Skeletal muscle satellite cell (primary cell): Measurements from ENCODE around the gene SLFN14.
A peak's percentile ranks its signal among the peaks of the same experiment; 100 is the strongest.
"Not testable (repeated sequence)": the region's sequence is repeated elsewhere in the genome, so short reads cannot be mapped to it uniquely, and the experiment has no call there.

Experiments
- H3K27me3 ChIP-seq: 2 replicates; pipeline ENCODE4 v1.7.0; 2013; ENCODE audit warnings: low read length; ENCODE audit not compliant: control insufficient read depth, insufficient read depth
- H3K36me3 ChIP-seq: 2 replicates; pipeline ENCODE4 v1.7.0; 2013; ENCODE audit warnings: mild to moderate bottlenecking, control low read depth, low read length; ENCODE audit not compliant: insufficient read depth
- H3K4me1 ChIP-seq: 2 replicates; pipeline ENCODE4 v1.7.0; 2013; ENCODE audit warnings: low read length; ENCODE audit not compliant: control insufficient read depth, insufficient read depth
- H3K4me2 ChIP-seq: 2 replicates; pipeline ENCODE4 v1.7.0; 2013; ENCODE audit warnings: mild to moderate bottlenecking, low read length
- H3K4me3 ChIP-seq: 2 replicates; pipeline ENCODE4 v1.7.0; 2013; ENCODE audit warnings: low read length
- H3K9ac ChIP-seq: 2 replicates; pipeline ENCODE4 v1.7.0; 2013; ENCODE audit warnings: mild to moderate bottlenecking, low read depth, low read length, moderate library complexity
- H3K9me3 ChIP-seq: replicated peaks from 2 replicates; pipeline ENCODE4 v1.7.0; 2013; ENCODE audit warnings: mild to moderate bottlenecking, control low read depth, low read length

Gene SLFN14

GRCh38 chr17:35539659-35540026 lies 21.0 kb downstream of the SLFN14 start:
- Histone ChIP-seq H3K9ac (no peak overlapping the region), H3K4me2 (peak overlapping the region; percentile 24), H3K36me3 (no peaks in the 10 kb centered on the region), H3K9me3 (no peaks in the 10 kb centered on the region), H3K4me1 (no peaks in the 10 kb centered on the region), H3K27me3 (peaks cover 13% of the 10 kb centered on the region), H3K4me3 (no peak overlapping the region)

GRCh38 chr17:35537601-35538141 lies 22.9 kb downstream of the SLFN14 start, which contains the start of gene SLFN12L:
Gene SLFN12L (minus strand): TSS chr17:35537678. CDS start chr17:35522364, 15,314 bp downstream.
- no peak within 1 kb of the TSS for H3K4me3 ChIP-seq

GRCh38 chr17:35536664-35537171 lies 23.9 kb downstream of the SLFN14 start:
- no peaks in the 10 kb centered on the region for H3K9me3 ChIP-seq
- no peak overlapping the region for H3K9ac ChIP-seq
- no peak overlapping the region for H3K4me3 ChIP-seq
- no peak overlapping the region for H3K4me2 ChIP-seq
- no peaks in the 10 kb centered on the region for H3K4me1 ChIP-seq
- no peaks in the 10 kb centered on the region for H3K36me3 ChIP-seq
- peaks cover 12% of the 10 kb centered on the region for H3K27me3 ChIP-seq

More at GRCh38 chr17:35537601-35538141, 22.9 kb downstream of the SLFN14 start, which contains the start of gene SLFN12L:
- no peaks in the 10 kb centered on the region for H3K4me1 ChIP-seq
- no peak within 1 kb of the TSS for H3K9ac ChIP-seq
- H3K27me3 ChIP-seq: peaks cover 12% of the 10 kb centered on the region
- H3K36me3 ChIP-seq: no peaks in the 10 kb centered on the region
- no peak within 1 kb of the TSS for H3K4me2 ChIP-seq
- no peaks in the 10 kb centered on the region for H3K9me3 ChIP-seq

- not testable (repeated sequence) for H3K4me3 ChIP-seq, H3K4me2 ChIP-seq, H3K9ac ChIP-seq, H3K9me3 ChIP-seq, H3K4me1 ChIP-seq, H3K36me3 ChIP-seq
- H3K27me3 ChIP-seq: peaks cover 16% of the 10 kb centered on the region
Observed at GRCh38 chr17:35535406-35535805, 25.2 kb downstream of the SLFN14 start.

- peaks cover 14% of the 10 kb centered on the region for H3K27me3 ChIP-seq
- no peak overlapping the region for H3K9ac ChIP-seq
- no peaks in the 10 kb centered on the region for H3K4me1 ChIP-seq
- no peak overlapping the region for H3K4me2 ChIP-seq
- no peaks in the 10 kb centered on the region for H3K9me3 ChIP-seq
- no peaks in the 10 kb centered on the region for H3K36me3 ChIP-seq
- no peak overlapping the region for H3K4me3 ChIP-seq
Observed at GRCh38 chr17:35534576-35535093, 26.0 kb downstream of the SLFN14 start.

- H3K9me3 ChIP-seq: no peaks in the 10 kb centered on the region
- H3K4me1 ChIP-seq: no peaks in the 10 kb centered on the region
- H3K27me3 ChIP-seq: peaks cover 10% of the 10 kb centered on the region
- H3K4me2 ChIP-seq: no peak overlapping the region
- H3K4me3 ChIP-seq: no peak overlapping the region
- no peaks in the 10 kb centered on the region for H3K36me3 ChIP-seq
- H3K9ac ChIP-seq: no peak overlapping the region
Observed at GRCh38 chr17:35531160-35531559, 29.5 kb downstream of the SLFN14 start.

- H3K4me3 ChIP-seq: no peak overlapping the region
- no peak overlapping the region for H3K9ac ChIP-seq
- H3K4me2 ChIP-seq: no peak overlapping the region
- H3K4me1 ChIP-seq: no peaks in the 10 kb centered on the region
- no peaks in the 10 kb centered on the region for H3K9me3 ChIP-seq
- no peaks in the 10 kb centered on the region for H3K36me3 ChIP-seq
- peaks cover 10% of the 10 kb centered on the region for H3K27me3 ChIP-seq
Observed at GRCh38 chr17:35529866-35530265, 30.8 kb downstream of the SLFN14 start.

GRCh38 chr17:35529326-35529725 lies 31.3 kb downstream of the SLFN14 start:
- H3K4me2 ChIP-seq, H3K9ac ChIP-seq, H3K4me3 ChIP-seq, H3K36me3 ChIP-seq, H3K27me3 ChIP-seq, H3K4me1 ChIP-seq, H3K9me3 ChIP-seq: not testable (repeated sequence)

GRCh38 chr17:35523296-35523695 lies 37.3 kb downstream of the SLFN14 start:
- H3K9me3 ChIP-seq: no peaks in the 10 kb centered on the region
- H3K27me3 ChIP-seq: peaks cover 22% of the 10 kb centered on the region
- no peaks in the 10 kb centered on the region for H3K4me1 ChIP-seq
- H3K9ac ChIP-seq: no peak overlapping the region
- no peak overlapping the region for H3K4me2 ChIP-seq
- H3K36me3 ChIP-seq: no peaks in the 10 kb centered on the region
- no peak overlapping the region for H3K4me3 ChIP-seq

GRCh38 chr17:35521654-35522256 lies 38.9 kb downstream of the SLFN14 start:
- peaks cover 25% of the 10 kb centered on the region for H3K27me3 ChIP-seq
- not testable (repeated sequence) for H3K9me3 ChIP-seq, H3K4me1 ChIP-seq, H3K9ac ChIP-seq, H3K36me3 ChIP-seq, H3K4me2 ChIP-seq, H3K4me3 ChIP-seq

- Histone ChIP-seq H3K4me2 (no peak overlapping the region), H3K36me3 (no peaks in the 10 kb centered on the region), H3K9me3 (no peaks in the 10 kb centered on the region), H3K4me1 (no peaks in the 10 kb centered on the region), H3K27me3 (peaks cover 30% of the 10 kb centered on the region), H3K4me3 (no peak overlapping the region), H3K9ac (no peak overlapping the region)
Observed at GRCh38 chr17:35521150-35521549, 39.5 kb downstream of the SLFN14 start.
